Measurements from ENCODE around the gene ACRV1.

- TF ChIP-seq POLR2AphosphoS5 (IDR thresholded peaks at IDR 0.05) (no peak), CTCF (IDR thresholded peaks at IDR 0.05) (no peak)
These were observed 31.0 kb downstream of the ACRV1 start for GRCh38 chr11:125649465-125650166.

Data from prostate gland (tissue), 2 donors.